ENCODE measurements around the gene GPAM.
A peak's percentile ranks its signal among the peaks of the same experiment; 100 is the strongest.

The GPAM gene

DNA sequence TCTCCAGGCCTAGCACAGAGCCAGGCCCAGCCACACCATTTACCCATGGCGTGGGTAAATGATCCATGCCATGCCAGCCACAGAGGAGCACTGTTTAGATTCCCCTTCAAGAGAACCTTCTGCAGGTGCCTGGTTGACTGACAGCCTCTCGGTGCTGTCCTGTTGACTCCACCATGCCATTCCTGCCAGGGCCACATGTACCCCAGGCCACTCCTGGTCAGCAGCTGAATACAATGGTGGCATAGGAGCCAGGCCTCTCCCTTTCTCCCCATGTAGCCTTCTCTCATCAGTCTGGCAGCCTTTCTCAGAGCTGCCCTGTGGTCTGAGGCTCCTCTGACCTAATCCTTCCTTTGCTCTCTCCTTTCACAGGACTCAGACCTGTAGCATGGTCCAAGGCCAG, 39.2 kb upstream of the GPAM start:
- H3K27me3 ChIP-seq (ENCODE audit: insufficient read depth, low read length): no peaks in the 10 kb centered on the region
- no peak overlapping the region for H4K91ac ChIP-seq (ENCODE audit: low read depth, low read length)
- H4K12ac ChIP-seq (ENCODE audit: low read depth, low read length): no peak overlapping the region
- H2AK5ac ChIP-seq (ENCODE audit: low read length): no peak overlapping the region
- H3K4ac ChIP-seq (ENCODE audit: low read depth, low read length): no peak overlapping the region
- H3K4me3 ChIP-seq (ENCODE audit: low read depth, low read length): no peak overlapping the region
- H3K9me3 ChIP-seq (ENCODE audit: insufficient read depth, low read depth, low read length): peaks cover 9% of the 10 kb centered on the region
- no peak overlapping the region for H4K8ac ChIP-seq (ENCODE audit: low read depth, low read length)
- H2BK120ac ChIP-seq (ENCODE audit: insufficient read depth, low read length, poor library complexity): no peak overlapping the region
- no peaks in the 10 kb centered on the region for H3K4me1 ChIP-seq (ENCODE audit: control insufficient read depth in 1 of 2, insufficient read depth in 2 of 2, low read length in 2 of 2)
- no peak overlapping the region for H2BK12ac ChIP-seq (ENCODE audit: low read length)
- H3K79me2 ChIP-seq (ENCODE audit: control insufficient read depth, insufficient read depth, low read length, poor library complexity): no peaks in the 10 kb centered on the region
- H2AFZ ChIP-seq (ENCODE audit: insufficient read depth, low read length, poor library complexity): no peak overlapping the region
- no peak overlapping the region for H3K23ac ChIP-seq (ENCODE audit: low read length)
- no CpG with 5 or more reads among the region's 2 CpGs for WGBS (ENCODE audit: extremely low coverage, insufficient coverage, insufficient read length)
- H3K14ac ChIP-seq (ENCODE audit: low read length): no peak overlapping the region
- no peak overlapping the region for H2BK5ac ChIP-seq (ENCODE audit: low read depth, low read length, poor library complexity)
- H3K18ac ChIP-seq (ENCODE audit: low read length): no peak overlapping the region
- no peak overlapping the region for H3K4me2 ChIP-seq (ENCODE audit: low read length)
- H3K27ac ChIP-seq (ENCODE audit: low read depth, low read length): no peak overlapping the region
- H3K9ac ChIP-seq (ENCODE audit: low read length): no peak overlapping the region
- no peaks in the 10 kb centered on the region for H3K36me3 ChIP-seq (ENCODE audit: control insufficient read depth in 1 of 2, insufficient read depth in 2 of 2, low read length in 2 of 2)
- H3K79me1 ChIP-seq (ENCODE audit: low read length): no peaks in the 10 kb centered on the region
- DNase-seq: no peak

GRCh38 chr10:112221545-112221944, 38.0 kb upstream of the GPAM start:
- no CpG with 5 or more reads among the region's 3 CpGs for WGBS (ENCODE audit: extremely low coverage, insufficient coverage, insufficient read length)
- no peaks in the 10 kb centered on the region for H3K27me3 ChIP-seq (ENCODE audit: insufficient read depth, low read length)
- H2BK12ac ChIP-seq (ENCODE audit: low read length): no peak overlapping the region
- no peak overlapping the region for H4K12ac ChIP-seq (ENCODE audit: low read depth, low read length)
- no peak overlapping the region for H2BK120ac ChIP-seq (ENCODE audit: insufficient read depth, low read length, poor library complexity)
- H3K79me1 ChIP-seq (ENCODE audit: low read length): no peaks in the 10 kb centered on the region
- H2AK5ac ChIP-seq (ENCODE audit: low read length): no peak overlapping the region
- H3K18ac ChIP-seq (ENCODE audit: low read length): no peak overlapping the region
- H3K4ac ChIP-seq (ENCODE audit: low read depth, low read length): no peak overlapping the region
- no peak overlapping the region for H4K91ac ChIP-seq (ENCODE audit: low read depth, low read length)
- no peak overlapping the region for H3K14ac ChIP-seq (ENCODE audit: low read length)
- no peak overlapping the region for H3K4me2 ChIP-seq (ENCODE audit: low read length)
- no peak overlapping the region for H3K9ac ChIP-seq (ENCODE audit: low read length)
- no peak overlapping the region for H2AFZ ChIP-seq (ENCODE audit: insufficient read depth, low read length, poor library complexity)
- no peak overlapping the region for H4K8ac ChIP-seq (ENCODE audit: low read depth, low read length)
- no peak overlapping the region for H3K23ac ChIP-seq (ENCODE audit: low read length)
- H2BK5ac ChIP-seq (ENCODE audit: low read depth, low read length, poor library complexity): no peak overlapping the region
- peaks cover 6% of the 10 kb centered on the region for H3K9me3 ChIP-seq (ENCODE audit: insufficient read depth, low read depth, low read length)
- no peak overlapping the region for H3K4me3 ChIP-seq (ENCODE audit: low read depth, low read length)
- no peak overlapping the region for H3K27ac ChIP-seq (ENCODE audit: low read depth, low read length)
- H3K79me2 ChIP-seq (ENCODE audit: control insufficient read depth, insufficient read depth, low read length, poor library complexity): no peaks in the 10 kb centered on the region
- H3K36me3 ChIP-seq (ENCODE audit: control insufficient read depth in 1 of 2, insufficient read depth in 2 of 2, low read length in 2 of 2): no peaks in the 10 kb centered on the region
- H3K4me1 ChIP-seq (ENCODE audit: control insufficient read depth in 1 of 2, insufficient read depth in 2 of 2, low read length in 2 of 2): no peaks in the 10 kb centered on the region
- DNase-seq: no peak

DNA sequence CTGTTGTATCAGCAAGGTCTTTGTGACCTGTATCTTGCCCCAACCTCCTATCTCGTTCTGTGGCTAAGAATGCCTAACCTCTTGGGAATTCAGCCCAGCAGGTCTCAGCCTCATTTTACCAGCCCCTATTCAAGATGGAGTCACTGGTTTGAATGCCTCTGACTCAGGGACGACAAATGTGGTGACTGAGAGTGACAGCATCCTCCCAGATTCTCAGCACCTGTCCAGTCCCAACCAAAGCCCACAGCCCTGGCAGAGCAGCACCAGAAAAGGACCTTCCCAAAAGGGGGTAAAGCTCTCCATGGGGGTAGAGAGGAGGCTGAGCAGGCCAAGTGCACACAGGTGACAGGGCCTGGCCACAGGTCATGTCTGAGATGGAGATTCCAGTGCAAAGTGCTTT, 35.4 kb upstream of the GPAM start:
- WGBS (ENCODE audit: extremely low coverage, insufficient coverage, insufficient read length): no CpG with 5 or more reads among the region's 2 CpGs
- Histone ChIP-seq H3K4me3 (ENCODE audit: low read depth, low read length) (no peak overlapping the region), H3K9me3 (ENCODE audit: insufficient read depth, low read depth, low read length) (peaks cover 5% of the 10 kb centered on the region)

GRCh38 chr10:112218036-112218390, 34.4 kb upstream of the GPAM start:
- DNase-seq: peak; percentile 45 to 81
- WGBS (ENCODE audit: extremely low coverage, insufficient coverage, insufficient read length): no CpG with 5 or more reads among the region's 4 CpGs
- H3K14ac ChIP-seq (ENCODE audit: low read length): no peak overlapping the region
- no peak overlapping the region for H3K4me2 ChIP-seq (ENCODE audit: low read length)
- no peak overlapping the region for H3K23ac ChIP-seq (ENCODE audit: low read length)
- no peaks in the 10 kb centered on the region for H3K27me3 ChIP-seq (ENCODE audit: insufficient read depth, low read length)
- H3K9ac ChIP-seq (ENCODE audit: low read length): no peak overlapping the region
- H2AK5ac ChIP-seq (ENCODE audit: low read length): no peak overlapping the region
- no peak overlapping the region for H3K27ac ChIP-seq (ENCODE audit: low read depth, low read length)
- H4K8ac ChIP-seq (ENCODE audit: low read depth, low read length): no peak overlapping the region
- no peak overlapping the region for H4K91ac ChIP-seq (ENCODE audit: low read depth, low read length)
- H2BK12ac ChIP-seq (ENCODE audit: low read length): no peak overlapping the region
- H2BK120ac ChIP-seq (ENCODE audit: insufficient read depth, low read length, poor library complexity): no peak overlapping the region
- H4K12ac ChIP-seq (ENCODE audit: low read depth, low read length): no peak overlapping the region
- H3K9me3 ChIP-seq (ENCODE audit: insufficient read depth, low read depth, low read length): peaks cover 5% of the 10 kb centered on the region
- H2AFZ ChIP-seq (ENCODE audit: insufficient read depth, low read length, poor library complexity): no peak overlapping the region
- no peaks in the 10 kb centered on the region for H3K79me2 ChIP-seq (ENCODE audit: control insufficient read depth, insufficient read depth, low read length, poor library complexity)
- no peak overlapping the region for H2BK5ac ChIP-seq (ENCODE audit: low read depth, low read length, poor library complexity)
- H3K36me3 ChIP-seq (ENCODE audit: control insufficient read depth in 1 of 2, insufficient read depth in 2 of 2, low read length in 2 of 2): no peaks in the 10 kb centered on the region
- no peaks in the 10 kb centered on the region for H3K4me1 ChIP-seq (ENCODE audit: control insufficient read depth in 1 of 2, insufficient read depth in 2 of 2, low read length in 2 of 2)
- H3K4ac ChIP-seq (ENCODE audit: low read depth, low read length): no peak overlapping the region
- H3K79me1 ChIP-seq (ENCODE audit: low read length): no peaks in the 10 kb centered on the region
- H3K18ac ChIP-seq (ENCODE audit: low read length): no peak overlapping the region
- H3K4me3 ChIP-seq (ENCODE audit: low read depth, low read length): no peak overlapping the region

More for the DNA sequence above, 35.4 kb upstream of the GPAM start:
- H3K27me3 ChIP-seq (ENCODE audit: insufficient read depth, low read length): no peaks in the 10 kb centered on the region
- H3K36me3 ChIP-seq (ENCODE audit: control insufficient read depth in 1 of 2, insufficient read depth in 2 of 2, low read length in 2 of 2): no peaks in the 10 kb centered on the region
- no peak overlapping the region for H3K27ac ChIP-seq (ENCODE audit: low read depth, low read length)
- no peak overlapping the region for H2AK5ac ChIP-seq (ENCODE audit: low read length)
- no peaks in the 10 kb centered on the region for H3K79me2 ChIP-seq (ENCODE audit: control insufficient read depth, insufficient read depth, low read length, poor library complexity)
- DNase-seq: peak; percentile 89 to 94
- no peak overlapping the region for H3K23ac ChIP-seq (ENCODE audit: low read length)
- H2AFZ ChIP-seq (ENCODE audit: insufficient read depth, low read length, poor library complexity): no peak overlapping the region
- H3K18ac ChIP-seq (ENCODE audit: low read length): no peak overlapping the region
- H3K14ac ChIP-seq (ENCODE audit: low read length): no peak overlapping the region
- H4K8ac ChIP-seq (ENCODE audit: low read depth, low read length): no peak overlapping the region
- no peak overlapping the region for H3K4me2 ChIP-seq (ENCODE audit: low read length)
- H3K4ac ChIP-seq (ENCODE audit: low read depth, low read length): no peak overlapping the region
- H3K4me1 ChIP-seq (ENCODE audit: control insufficient read depth in 1 of 2, insufficient read depth in 2 of 2, low read length in 2 of 2): no peaks in the 10 kb centered on the region
- no peak overlapping the region for H3K9ac ChIP-seq (ENCODE audit: low read length)
- H4K91ac ChIP-seq (ENCODE audit: low read depth, low read length): no peak overlapping the region
- H2BK5ac ChIP-seq (ENCODE audit: low read depth, low read length, poor library complexity): no peak overlapping the region
- no peak overlapping the region for H4K12ac ChIP-seq (ENCODE audit: low read depth, low read length)
- H3K79me1 ChIP-seq (ENCODE audit: low read length): no peaks in the 10 kb centered on the region
- no peak overlapping the region for H2BK12ac ChIP-seq (ENCODE audit: low read length)
- H2BK120ac ChIP-seq (ENCODE audit: insufficient read depth, low read length, poor library complexity): no peak overlapping the region
